Endothelial cell of umbilical vein (primary cell): ENCODE data around the gene GNG8.

Source experiments
- EZH2 ChIP-seq: IDR thresholded peaks from 2 replicates; pipeline ENCODE4 v1.6.1; 2012; ENCODE audit warnings: borderline replicate concordance, low read depth, mild to moderate bottlenecking, moderate library complexity, low read length, inconsistent platforms; ENCODE audit not compliant: severe bottlenecking
- JUN ChIP-seq: IDR thresholded peaks from 2 replicates; pipeline ENCODE4 v1.6.1; 2011; ENCODE audit warnings: borderline replicate concordance, low read depth; ENCODE audit not compliant: insufficient read length, insufficient read depth
- POLR2A ChIP-seq: IDR thresholded peaks from 2 replicates; pipeline ENCODE4 v1.6.1; 2012; ENCODE audit warnings: low read depth, mild to moderate bottlenecking, control low read depth, low read length
- POLR2AphosphoS5 ChIP-seq: IDR thresholded peaks from 2 replicates; pipeline ENCODE4 v1.6.1; 2012; ENCODE audit warnings: low read depth, mild to moderate bottlenecking, control low read depth, low read length, moderate library complexity; ENCODE audit not compliant: insufficient read depth
- TF ChIP-seq, protein P1 (sequence below), 2 donors: IDR thresholded peaks; 1 replicate in 1 of 2; 2 replicates in 1 of 2; pipeline ENCODE4 v1.5.1; 2011; ENCODE audit warnings: low read length in 2 of 2, mild to moderate bottlenecking in 2 of 2, moderate library complexity in 2 of 2, control low read depth in 1 of 2, inconsistent platforms in 1 of 2, low read depth in 1 of 2; ENCODE audit not compliant: insufficient read depth in 1 of 2; ENCODE audit errors: extremely low read depth in 1 of 2
- TF ChIP-seq, protein P2 (sequence below): IDR thresholded peaks from 2 replicates; pipeline ENCODE4 v1.6.1; 2011; ENCODE audit not compliant: insufficient read depth, insufficient read length

DNA sequence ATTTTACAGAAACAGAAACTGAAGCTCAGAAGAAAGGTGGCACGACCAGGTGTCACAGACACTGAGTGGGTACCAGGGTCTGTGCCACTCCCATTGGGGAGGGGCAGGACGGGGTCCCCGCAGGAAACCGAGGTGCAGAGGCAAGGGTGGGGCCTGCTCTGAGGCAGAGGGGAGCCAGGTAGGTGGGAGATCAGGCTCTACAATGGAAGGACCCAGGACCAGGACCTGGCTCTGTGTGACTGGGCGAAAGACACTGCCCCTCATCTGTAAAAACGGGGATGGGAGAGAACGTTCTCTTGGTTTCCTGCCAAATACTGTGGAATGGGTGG lies 13.9 kb downstream of the GNG8 start:
- no peak for TF ChIP-seq EZH2
- TF ChIP-seq, protein P1, sequence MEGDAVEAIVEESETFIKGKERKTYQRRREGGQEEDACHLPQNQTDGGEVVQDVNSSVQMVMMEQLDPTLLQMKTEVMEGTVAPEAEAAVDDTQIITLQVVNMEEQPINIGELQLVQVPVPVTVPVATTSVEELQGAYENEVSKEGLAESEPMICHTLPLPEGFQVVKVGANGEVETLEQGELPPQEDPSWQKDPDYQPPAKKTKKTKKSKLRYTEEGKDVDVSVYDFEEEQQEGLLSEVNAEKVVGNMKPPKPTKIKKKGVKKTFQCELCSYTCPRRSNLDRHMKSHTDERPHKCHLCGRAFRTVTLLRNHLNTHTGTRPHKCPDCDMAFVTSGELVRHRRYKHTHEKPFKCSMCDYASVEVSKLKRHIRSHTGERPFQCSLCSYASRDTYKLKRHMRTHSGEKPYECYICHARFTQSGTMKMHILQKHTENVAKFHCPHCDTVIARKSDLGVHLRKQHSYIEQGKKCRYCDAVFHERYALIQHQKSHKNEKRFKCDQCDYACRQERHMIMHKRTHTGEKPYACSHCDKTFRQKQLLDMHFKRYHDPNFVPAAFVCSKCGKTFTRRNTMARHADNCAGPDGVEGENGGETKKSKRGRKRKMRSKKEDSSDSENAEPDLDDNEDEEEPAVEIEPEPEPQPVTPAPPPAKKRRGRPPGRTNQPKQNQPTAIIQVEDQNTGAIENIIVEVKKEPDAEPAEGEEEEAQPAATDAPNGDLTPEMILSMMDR (IDR thresholded peaks at IDR 0.05; ENCODE audit: extremely low read depth in 1 of 2, insufficient read depth in 1 of 2, low read depth in 1 of 2, low read length in 2 of 2) = no peak
- TF ChIP-seq JUN = no peak
- TF ChIP-seq, protein P2, sequence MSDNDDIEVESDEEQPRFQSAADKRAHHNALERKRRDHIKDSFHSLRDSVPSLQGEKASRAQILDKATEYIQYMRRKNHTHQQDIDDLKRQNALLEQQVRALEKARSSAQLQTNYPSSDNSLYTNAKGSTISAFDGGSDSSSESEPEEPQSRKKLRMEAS = no peak
- no peak for TF ChIP-seq POLR2A
- TF ChIP-seq POLR2AphosphoS5 = no peak
